Measurements from ENCODE around the gene CCSER1.
"Not testable (repeated sequence)": the region's sequence is repeated elsewhere in the genome, so short reads cannot be mapped to it uniquely, and the experiment has no call there.

Gene CCSER1

DNA sequence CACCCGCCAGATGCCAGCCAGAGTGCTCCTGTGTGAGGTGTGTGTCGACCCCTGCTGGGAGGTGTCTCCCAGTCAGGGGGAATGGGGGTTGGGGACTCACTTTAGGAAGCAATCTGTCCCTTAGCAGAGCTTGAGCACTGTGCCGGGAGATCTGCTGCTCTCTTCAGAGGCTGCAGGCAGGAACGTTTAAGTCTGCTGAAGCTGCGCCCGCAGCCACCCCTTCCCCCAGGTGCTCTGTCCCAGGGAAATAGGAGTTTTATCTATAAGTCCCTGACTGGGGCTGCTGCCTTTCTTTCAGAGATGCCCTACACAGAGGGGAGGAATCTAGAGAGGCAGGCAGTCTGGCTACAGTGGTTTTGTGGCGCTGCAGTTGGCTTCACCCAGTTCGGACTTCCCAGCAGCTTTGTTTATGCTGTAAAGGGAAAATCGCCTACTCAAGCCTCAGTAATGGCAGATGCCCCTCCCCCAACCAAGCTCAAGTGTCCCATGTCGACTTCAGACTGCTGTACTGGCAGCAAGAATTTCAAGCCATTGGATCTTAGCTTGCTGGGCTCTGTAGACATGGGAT lies 80.8 kb downstream of the CCSER1 start:
- no peak for DNase-seq

DNA sequence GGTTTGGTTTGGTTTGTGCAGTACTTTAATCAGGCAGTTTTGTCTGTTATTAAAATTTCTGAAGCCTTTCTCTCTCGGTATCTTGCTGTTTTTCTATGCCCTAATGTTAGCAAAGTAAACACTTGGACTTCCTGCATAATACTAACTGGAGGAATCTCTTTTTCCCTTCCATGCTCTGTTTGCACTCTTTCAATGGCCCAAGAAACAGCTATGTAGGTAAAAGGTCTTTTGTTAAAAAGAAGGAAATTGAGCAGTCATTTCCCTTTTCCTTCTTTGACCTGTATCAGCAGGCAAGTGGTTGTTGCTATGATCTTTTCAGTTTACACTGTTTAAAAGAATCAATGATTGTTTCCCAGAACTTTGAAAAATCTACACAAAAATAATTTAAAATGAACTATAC lies 82.7 kb downstream of the CCSER1 start:
- DNase-seq = no peak

- DNase-seq = no peak
Observed at GRCh38 chr4:90211174-90211573, 84.0 kb downstream of the CCSER1 start.

GRCh38 chr4:90215286-90215685 lies 88.1 kb downstream of the CCSER1 start:
- DNase-seq = no peak

DNA sequence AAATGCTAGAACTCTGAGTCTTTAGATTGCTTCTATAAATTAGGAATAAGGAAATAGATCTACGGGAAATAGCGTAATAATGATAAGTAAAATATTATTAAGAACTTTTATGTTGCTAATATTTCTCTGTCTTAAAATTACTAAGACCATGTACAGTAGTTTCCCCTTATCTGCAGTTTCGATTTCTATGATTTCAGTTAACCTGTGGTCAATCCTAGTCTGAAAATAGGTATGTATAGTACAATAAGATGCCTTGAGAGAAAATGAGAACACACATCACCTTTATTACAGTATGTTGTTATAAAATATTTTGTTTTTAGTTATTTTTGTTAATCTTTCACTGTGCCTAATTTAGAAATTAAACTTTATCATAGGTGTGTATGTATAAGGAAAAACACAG lies 92.6 kb downstream of the CCSER1 start:
- no peak for DNase-seq

DNA sequence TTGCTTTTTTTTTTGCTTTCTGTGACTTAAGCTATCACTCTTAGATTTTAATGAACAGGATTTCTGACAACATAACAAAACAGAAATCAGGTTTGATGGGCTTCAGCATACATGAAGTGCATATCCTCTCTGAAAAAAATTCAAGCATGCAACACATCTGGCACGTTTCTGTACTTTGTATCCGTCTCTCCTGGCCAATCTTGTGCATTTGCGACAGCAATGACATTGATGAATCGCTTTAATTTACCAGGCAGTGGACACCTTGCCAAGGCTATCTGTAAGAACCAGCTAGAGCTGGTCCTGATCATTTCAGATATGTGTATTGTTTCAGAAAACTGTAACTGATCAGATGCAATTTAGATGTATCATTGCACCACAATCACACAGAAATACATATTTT lies 93.3 kb downstream of the CCSER1 start:
- no peak for DNase-seq

DNA sequence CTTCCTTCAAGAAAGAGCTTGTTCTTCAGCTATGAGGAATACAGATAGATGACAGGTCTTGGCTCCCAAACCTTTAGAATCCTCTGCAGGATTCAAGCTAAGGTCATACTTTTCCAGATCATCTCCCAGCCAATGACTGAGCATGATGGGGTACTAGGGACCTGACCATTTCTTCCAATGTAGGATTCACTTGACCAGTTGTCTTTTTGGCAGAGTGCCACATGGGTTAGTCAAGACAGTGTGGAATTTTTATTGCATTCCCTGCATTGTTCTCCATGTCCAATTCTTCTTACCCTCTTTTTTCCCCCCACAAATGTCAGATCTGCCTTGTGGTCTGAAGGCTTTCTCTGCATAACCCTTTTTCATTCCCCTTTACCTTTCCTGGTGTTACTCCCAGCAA lies 99.5 kb downstream of the CCSER1 start:
- no peak for DNase-seq

DNA sequence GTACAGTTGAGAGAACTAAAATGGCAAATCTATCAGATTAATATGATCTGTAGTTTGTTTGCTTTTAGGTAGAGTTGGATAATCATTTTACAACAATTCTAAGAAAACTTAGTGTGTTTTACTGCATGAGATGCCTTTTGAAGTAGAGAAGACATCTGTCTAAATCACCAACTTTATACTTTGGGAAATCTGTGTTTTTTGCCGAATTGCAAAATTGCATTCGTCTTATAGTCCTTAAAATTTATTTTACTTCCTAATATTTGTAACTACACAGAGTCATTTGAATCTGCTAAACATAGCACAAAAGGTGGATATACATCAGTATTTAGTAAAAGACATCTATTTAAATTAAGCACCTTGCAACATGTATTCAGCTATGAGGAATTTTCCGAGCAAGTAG lies 100.0 kb downstream of the CCSER1 start:
- no peak for DNase-seq

GRCh38 chr4:90234916-90235547 lies 107.8 kb downstream of the CCSER1 start:
- peak; percentile 82 for DNase-seq

GRCh38 chr4:90237751-90238530 lies 110.7 kb downstream of the CCSER1 start:
- no peak for DNase-seq

GRCh38 chr4:90240333-90240732 lies 113.1 kb downstream of the CCSER1 start:
- DNase-seq = no peak

GRCh38 chr4:90241008-90241407 lies 113.8 kb downstream of the CCSER1 start:
- DNase-seq = no peak

DNA sequence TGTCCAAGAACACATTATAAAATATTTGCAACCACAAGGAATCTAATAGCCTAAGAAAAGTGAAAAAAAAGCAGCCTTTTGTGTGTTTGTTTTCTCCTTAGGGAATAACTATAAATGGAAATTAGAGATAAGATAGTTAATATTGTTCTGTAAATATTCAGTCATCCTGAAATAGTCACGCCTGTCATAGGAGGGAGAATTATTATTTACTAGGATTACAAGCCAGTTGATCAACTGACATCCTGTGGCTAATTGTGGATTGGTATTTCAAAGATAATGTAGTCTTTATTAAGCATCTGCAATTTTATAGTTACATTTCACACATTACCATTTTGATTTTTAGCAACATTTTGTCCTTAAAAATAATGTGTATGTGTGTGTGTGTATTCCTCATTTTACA lies 118.6 kb downstream of the CCSER1 start:
- no peak for DNase-seq

DNA sequence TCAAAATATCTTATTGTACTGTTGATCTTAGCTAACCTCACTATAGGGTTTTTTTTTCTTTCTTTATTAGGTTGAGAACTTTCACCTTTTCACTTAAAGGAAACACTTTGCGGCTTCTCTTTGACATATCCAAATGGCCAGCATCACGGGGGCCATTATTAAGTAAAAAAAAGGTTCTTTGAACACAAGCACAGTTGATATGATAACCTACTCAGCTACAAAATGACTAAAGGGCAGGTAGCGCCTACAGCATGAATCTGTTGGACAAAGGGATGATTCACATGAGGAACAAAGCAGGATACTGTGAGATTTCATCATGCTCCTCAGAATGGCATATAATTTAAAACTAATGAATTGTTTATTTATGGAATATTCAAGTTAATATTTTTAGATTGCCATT lies 119.6 kb downstream of the CCSER1 start:
- DNase-seq = no peak

- no peak for DNase-seq
Observed at GRCh38 chr4:90254357-90254756, 127.2 kb downstream of the CCSER1 start.

GRCh38 chr4:90274175-90274574 lies 147.0 kb downstream of the CCSER1 start:
- no peak for DNase-seq

GRCh38 chr4:90280954-90281353 lies 153.8 kb downstream of the CCSER1 start:
- DNase-seq = no peak

DNA sequence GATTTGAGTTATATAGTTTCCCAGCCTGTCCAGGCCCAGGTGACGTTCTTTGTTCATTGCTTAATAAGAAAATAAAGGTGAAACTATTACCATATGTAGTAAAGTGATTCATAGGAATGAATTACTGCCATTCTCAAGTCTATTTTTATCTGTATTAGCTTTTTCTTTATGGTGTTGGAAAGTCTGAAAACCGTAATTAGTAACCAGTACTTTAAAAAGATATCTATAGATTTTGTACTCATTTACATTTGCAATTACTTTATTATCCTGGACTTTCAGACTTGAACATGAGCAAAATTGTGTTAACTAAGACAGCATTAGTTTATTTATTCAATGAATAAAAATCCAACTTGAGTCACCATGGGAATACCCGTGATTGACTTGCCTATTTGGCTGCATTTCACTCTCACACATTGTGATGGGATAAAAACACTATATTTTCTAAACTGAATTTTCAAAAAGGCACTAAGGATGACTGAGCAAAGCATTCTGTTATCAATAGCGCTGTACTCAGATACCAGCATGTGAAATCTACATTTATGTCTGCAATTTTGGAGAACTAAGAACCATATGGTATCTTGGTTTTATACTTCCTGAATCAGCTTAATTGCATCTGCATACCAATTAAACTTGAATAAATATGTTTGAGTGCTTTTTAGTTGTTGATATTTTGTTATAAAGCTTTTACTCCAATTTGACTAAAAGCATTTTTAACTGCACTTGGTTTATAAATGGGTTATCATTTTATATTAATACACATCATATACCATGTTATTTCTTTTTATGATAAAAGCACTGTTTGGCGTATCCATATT lies 154.6 kb downstream of the CCSER1 start:
- no peak for DNase-seq

DNA sequence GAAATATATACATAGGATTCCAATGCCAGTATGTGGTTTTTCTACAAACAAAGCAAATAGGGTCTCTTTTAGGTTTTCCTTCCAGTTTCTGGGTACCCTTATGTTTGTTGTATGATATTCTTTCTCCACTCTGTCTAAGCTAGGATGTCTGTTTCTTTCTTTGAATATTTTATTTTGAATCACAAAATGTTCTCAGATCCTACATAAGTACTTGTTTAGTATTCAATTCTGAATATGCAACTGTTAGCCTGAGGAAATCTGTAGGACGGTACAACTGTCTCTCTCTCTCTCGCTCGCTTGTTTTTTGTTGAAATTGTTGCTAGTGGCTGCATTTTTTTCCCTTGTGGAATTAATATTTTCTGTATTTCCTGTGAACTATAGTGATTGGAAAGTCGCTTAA lies 163.2 kb downstream of the CCSER1 start:
- DNase-seq = no peak

- DNase-seq = no peak
Observed at GRCh38 chr4:90292438-90292837, 165.2 kb downstream of the CCSER1 start.

DNA sequence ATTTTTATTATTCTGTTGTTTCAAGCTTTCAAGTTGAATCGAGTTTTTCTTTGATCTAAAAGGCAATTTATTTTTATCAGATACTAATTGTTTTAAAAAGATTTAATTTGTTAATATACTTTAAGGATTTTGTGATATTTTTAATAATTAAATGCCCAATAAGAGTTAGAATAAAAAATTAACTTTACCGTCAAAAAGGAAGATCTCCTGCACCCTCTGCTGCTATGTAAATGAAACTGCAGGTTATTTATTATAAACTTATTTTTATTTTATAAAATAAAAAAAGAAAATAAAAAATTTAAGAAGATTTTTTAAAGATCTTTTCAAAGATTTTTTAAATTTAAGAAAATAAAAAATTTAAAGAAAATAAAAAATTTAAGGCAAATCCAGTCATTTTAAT lies 166.1 kb downstream of the CCSER1 start:
- no peak for DNase-seq

GRCh38 chr4:90299373-90299772 lies 172.2 kb downstream of the CCSER1 start:
- no peak for DNase-seq

GRCh38 chr4:90306810-90307209 lies 179.6 kb downstream of the CCSER1 start:
- no peak for DNase-seq

- DNase-seq = not testable (repeated sequence)
Observed at GRCh38 chr4:90317140-90317539, 189.9 kb downstream of the CCSER1 start.

All from NCI-H1694 treated with DMSO at 0.1 percent for 48 hours (cell line).